GM21786 (cell line): ENCODE data around the gene WDTC1.

ENCODE experiments used
- ATAC-seq: cut with Tn5 transposase; IDR thresholded peaks from one replicate; pipeline ENCODE4 v1.9.1; 2021; ENCODE audit not compliant: unreplicated experiment

WDTC1 gene

DNA sequence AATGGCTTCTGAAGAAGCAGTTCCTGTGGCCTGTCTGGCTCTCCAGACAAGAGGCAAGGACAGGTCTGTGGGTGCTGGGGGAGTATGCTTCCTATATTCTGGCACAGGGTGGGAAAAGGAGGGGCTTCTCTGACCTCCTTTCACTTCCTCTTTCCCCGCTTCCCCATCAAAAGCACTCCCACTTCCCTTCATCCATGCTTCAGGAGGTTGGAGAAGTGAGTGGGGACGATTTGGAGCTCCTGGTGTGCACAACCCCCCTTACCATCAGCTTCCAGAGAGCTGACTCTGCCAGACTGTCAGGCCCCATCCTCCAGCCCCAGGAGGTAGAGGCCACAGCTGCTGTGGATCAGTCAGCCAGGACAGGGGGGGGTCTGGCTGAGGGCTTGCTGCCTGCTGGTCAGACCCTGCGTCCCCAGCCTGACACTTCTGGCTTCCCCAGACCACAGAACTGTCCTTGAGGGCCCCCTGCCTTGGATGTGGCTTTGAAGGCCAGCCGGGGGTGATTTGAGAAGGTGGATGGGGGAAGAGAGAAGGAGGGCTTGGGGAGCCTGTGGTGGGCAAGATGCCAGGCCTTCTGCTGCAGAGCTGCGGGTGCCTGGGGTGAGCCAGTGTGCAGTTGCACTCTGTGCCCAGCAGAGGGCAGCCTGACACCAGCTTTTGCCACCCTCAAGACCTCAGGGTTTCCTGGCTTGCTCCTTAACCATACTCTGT, 66.1 kb downstream of the WDTC1 start:
- no peak for ATAC-seq

DNA sequence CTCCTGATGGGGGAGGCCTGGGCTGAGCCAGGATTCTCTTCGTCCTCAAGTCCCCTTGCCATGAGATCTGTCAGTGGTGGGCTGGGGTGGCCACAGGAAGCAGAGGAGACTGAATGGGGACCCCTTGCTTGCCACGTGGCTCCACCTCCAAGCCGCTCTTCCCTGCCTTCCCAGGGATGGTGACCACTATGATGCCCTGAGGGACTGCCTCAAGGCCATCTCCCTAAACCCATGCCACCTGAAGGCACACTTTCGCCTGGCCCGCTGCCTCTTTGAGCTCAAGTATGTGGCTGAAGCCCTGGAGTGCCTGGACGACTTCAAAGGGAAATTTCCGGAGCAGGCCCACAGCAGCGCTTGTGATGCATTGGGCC, 66.6 kb downstream of the WDTC1 start:
- ATAC-seq, result no peak

DNA sequence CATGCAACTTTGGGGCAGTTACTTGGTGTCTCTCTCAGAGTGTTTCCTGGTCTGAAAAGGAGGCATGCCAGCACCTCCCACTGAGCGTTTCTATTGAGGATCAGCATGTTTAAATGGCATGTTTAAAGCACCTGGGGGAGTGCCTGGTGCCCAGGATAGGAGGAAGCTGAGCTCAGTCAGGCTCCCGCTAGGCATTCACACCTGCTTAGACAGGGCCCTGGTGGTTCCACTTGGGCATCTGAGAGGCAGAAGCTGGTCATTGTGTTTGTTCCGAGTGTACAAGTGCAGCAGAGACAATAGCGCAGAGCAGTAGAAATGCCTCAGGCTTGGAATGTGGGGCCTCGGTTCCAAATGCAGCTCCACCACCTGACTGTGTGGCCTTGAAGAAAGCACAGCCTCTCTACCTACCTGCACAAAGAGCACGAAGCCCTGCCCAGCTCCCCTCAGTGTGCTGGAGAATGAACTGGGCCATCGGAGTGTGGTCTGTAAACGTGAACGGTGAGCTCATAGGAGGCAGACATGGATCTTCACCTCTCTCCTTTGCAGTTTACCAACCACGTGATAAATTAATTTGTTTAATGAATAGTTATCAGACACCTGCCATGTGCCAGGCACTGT, 67.3 kb downstream of the WDTC1 start:
- ATAC-seq, result no peak

DNA sequence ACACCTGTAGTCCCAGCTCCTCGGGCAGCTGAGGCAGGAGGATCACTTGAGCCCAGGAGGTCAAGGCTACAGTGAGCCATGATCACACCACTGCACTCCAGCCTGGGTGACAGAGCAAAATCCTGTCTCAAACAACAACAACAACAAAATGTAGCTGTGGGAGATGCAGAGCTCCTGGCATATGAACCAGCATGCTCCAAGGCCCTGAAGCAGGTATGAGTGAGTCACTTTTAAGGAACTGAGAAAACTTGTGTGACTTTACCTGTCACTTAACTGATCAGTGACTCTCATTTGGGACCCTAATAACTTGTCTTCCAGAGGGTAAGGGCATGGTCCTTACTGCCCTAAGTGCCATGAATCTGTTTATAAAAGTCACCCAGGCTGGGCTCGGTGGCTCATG, 68.2 kb downstream of the WDTC1 start:
- no peak for ATAC-seq

DNA sequence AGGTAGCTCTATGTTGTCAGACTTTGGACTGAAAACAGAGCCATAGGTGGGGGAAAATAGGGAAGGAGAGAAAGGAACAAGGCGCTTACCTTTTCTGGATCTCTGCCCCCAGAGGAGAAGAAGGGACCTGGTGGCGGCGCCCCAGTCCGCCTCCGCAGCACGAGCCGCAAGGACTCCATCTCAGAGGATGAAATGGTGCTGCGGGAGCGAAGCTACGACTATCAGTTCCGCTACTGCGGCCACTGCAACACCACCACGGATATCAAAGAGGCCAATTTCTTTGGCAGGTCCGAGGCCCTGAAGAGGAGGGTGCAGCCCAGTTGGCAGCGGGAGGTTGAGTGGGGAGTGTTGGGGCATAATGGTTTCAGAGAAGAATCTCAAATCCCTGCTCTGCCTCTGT, 69.1 kb downstream of the WDTC1 start:
- no peak for ATAC-seq

DNA sequence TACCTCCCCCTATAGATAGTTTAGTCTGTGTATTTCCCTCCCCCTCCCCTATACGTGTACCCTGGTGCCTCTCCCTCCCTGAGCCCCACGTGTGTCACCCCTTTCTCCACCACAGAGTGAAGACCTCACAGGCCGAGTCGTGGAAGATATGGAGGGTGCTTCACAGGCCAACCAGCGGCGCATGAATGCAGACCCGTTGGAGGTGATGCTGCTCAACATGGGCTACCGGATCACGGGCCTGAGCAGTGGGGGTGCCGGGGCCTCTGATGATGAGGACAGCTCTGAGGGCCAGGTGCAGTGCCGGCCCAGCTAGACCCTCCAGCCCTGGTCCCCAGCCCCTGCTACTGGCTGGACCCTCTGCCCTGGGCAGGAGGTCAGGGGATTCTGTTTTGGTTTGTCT, 71.6 kb downstream of the WDTC1 start:
- ATAC-seq, result no peak

- no peak for ATAC-seq
These were observed 72.7 kb downstream of the WDTC1 start for GRCh38 chr1:27306892-27307761.

- no peak for ATAC-seq
These were observed 73.6 kb downstream of the WDTC1 start for GRCh38 chr1:27307874-27308598.

GRCh38 chr1:27314169-27314568, 79.7 kb downstream of the WDTC1 start:
- ATAC-seq, result no peak

GRCh38 chr1:27314737-27315136, 80.3 kb downstream of the WDTC1 start:
- no peak for ATAC-seq

DNA sequence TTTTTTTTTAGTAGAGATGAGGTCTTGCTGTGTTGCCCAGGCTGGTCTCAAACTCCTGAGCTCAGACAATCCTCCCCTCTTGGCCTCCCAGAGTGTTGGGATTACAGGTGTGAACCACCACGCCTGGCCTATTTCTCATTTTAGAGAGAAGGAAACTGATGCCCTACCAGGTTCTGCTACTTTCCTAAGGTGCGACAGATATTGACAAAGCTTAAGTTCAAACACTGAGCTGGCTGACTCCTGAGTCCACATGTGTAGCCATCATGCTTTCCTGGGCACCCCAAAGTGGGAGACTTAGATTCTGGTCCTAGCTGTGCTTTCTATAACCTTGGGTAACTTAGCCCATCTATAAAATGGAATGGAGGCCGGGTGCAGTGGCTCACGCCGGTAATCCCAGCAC, 82.4 kb downstream of the WDTC1 start:
- ATAC-seq, result no peak

DNA sequence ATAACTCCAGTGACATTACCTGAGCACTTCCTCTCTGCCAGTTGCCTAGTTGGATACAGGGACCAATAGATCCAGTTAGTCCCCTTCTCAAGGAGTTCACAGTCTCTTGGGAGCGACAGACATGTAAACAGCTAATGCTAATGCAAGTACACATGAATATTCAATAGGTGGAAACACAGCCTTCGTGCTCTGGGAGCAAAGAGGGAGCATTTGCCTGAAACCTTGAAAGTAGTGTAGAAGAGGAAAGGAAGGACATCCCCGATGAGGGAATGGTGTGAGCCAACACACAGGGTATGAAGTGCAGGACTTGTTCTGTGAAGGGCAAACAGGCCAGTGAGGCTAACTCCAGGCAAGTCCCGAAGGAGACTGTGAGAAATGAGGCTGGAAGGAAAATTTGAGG, 83.7 kb downstream of the WDTC1 start:
- no peak for ATAC-seq

- ATAC-seq, result no peak
These were observed 84.2 kb downstream of the WDTC1 start for GRCh38 chr1:27318596-27318995.

DNA sequence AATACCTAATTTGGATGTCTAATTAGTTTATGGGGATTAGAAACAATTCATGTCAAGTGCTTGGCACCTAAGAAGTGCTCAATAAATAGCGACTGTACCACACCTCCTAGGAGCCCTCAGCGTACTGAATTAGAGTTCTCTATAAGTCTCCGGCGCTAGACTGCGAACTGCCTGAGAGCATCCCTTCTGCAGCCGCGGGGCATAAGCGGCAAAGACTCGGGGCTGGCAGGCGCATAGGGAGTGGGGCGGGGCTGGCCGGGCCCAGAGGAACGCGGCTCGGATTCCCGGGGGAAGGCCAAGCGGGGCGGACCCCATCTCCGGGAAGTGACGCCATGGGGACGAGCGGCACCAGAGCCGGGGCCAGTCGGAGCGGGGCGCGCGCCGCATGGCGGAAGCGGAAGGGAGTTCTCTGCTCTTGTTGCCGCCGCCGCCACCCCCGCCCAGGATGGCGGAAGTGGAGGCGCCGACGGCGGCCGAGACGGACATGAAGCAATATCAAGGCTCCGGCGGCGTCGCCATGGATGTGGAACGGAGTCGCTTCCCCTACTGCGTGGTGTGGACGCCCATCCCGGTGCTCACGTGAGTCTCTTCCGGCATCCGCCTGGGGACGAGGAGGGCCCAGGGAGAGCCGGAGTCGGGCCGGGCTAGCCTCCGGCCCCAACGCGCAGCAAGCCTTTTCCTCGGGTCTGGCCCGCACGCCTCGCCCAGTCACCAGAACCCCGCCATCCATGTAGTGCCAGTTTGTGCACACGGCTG, 87.6 kb downstream of the WDTC1 start, which contains the start of gene TMEM222:
TSS of gene TMEM222 (plus strand) at position 351 of the 756 bp plus-strand sequence. CDS start at position 386, 35 bp downstream.
- ATAC-seq, result peak; percentile 90

DNA sequence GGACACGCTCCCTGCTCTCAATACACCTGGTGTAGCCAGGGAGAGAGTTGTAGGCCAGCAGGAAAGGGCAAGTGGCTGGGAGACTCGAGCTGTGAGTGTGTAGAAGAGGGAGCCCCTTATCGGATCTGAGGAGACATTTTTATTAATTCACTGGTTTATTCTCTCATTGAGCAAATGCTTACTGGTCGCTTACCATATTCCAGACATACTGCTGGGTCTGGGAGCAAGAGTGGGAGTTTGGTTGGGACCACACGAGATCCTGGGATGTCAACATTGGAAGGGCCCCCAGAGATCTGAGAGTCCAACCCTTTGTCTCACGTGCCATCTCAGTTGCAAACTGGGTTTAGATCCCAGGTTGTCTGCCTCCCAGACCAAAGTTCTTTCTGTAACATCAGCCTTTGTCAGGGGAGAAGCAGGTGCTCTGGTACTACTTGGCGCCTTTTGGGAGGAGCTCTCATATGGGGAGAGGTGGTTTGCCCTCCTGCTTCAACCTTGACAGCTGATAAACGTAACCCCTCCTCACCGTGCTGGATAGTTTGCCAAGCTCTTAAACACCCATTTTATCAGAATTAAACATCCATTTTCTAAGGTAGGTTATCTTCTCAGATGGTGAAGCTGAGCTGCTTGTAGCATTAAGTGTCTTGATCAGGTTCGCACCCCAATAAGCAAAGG, 88.3 kb downstream of the WDTC1 start:
- no peak for ATAC-seq

- no peak for ATAC-seq
These were observed 90.9 kb downstream of the WDTC1 start for GRCh38 chr1:27325286-27325685.

GRCh38 chr1:27327964-27328363, 93.5 kb downstream of the WDTC1 start:
- no peak for ATAC-seq

DNA sequence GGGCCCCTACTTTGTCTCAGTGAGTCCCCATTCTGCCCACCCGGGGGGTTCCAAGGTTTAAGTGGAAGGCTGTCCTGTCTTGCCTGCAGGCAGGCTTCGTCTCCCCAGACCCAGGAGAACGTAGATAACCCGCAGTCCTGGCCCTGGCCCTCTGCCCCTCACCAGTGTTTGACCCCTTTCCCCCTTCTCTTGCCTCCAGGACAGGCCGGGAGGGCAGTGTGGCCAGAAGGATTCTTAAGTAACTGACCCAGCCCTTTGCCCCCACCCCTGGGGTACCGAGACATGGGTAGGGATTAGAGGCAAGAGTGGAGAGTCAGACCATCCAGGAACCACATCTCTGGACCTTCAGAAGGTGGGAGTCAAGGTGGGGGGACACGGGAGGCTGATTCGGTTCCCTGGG, 96.4 kb downstream of the WDTC1 start:
- no peak for ATAC-seq

- no peak for ATAC-seq
These were observed 97.0 kb downstream of the WDTC1 start for GRCh38 chr1:27331426-27331825.

DNA sequence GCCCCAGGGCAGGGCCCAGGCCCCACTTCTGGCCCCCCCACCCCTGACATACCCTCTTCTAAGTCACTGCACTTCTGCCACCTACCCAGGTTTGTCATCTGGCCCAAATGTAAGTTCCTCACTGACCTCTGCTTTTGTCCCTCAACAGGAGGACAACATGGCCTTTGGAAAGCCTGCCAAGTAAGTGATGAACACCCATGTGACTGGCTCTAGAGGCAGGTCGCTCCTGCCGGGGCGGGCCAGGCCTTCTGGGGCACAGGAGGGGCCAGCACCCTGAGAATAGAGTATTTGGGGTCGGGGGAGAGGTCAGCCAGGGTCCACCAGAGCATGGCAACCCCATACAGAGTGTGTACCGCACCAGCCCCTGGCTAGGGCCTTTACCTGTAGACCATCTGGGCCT, 97.5 kb downstream of the WDTC1 start:
- ATAC-seq, result no peak
